ENCODE measurements around the gene ARHGEF4.

ARHGEF4 gene

DNA sequence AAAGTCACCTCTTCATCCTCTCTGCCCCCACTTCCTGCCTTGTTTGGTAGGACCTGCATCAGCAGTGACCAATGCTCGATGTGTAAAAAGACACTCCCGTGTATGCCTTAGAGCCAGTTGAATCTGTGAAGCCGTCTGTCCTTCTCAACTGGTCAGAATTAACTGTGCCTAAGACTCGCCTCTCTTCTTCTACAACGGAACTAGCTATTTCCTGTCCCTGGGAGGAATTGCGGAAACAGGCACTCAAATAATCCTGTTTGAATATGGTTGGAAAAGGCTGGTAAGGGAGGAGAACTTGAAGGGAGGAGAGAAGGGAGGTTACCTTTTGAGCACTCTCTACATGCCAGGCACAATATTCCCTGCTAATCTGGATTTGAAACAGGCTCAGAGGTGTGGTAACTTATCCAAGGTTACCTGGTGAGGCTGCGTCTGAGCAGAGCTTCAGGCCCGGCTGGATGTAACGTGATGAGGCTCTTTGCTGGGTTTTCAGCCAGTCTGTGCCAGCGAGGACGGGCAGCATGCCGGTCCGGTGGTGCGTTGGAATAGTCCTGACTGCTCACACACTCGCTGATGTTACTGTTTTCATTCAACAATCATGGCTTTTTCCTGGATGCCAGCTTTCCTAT is 129.5 kb downstream of the ARHGEF4 start:
- no peak overlapping the region for H3K4me3 ChIP-seq (replicated peaks; ENCODE audit: low read depth, low read length)
- TF ChIP-seq CTCF (IDR thresholded peaks at IDR 0.05; ENCODE audit: low read length, missing control alignments) = no peak
- no peak for DNase-seq (ENCODE audit: low read depth)

- DNase-seq (ENCODE audit: low read depth) = no peak
- no peak for TF ChIP-seq CTCF (IDR thresholded peaks at IDR 0.05; ENCODE audit: low read length, missing control alignments)
- H3K4me3 ChIP-seq (replicated peaks; ENCODE audit: low read depth, low read length) = no peak overlapping the region
These were observed 130.2 kb downstream of the ARHGEF4 start for GRCh38 chr2:130966775-130967490.

DNA sequence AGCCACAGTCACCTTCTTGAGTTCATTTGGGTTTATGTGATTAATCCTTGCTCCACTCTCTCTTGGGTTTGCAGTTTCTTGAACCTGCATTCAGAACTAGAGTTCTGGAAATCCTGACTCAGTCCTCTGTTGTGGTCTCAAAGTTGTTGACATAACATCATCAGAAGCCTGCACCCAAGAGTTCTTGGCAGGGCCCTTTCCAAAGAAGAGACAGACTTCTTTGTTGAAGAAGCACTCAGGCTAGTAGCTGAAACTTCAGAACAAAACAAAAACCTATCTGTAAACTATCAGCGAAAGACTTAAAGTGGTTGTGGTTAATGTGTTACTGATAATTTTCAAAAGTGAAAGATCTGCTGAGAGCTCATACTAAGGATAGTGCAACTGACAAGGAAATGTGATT is 135.7 kb downstream of the ARHGEF4 start:
- no peak overlapping the region for H3K4me3 ChIP-seq (replicated peaks; ENCODE audit: low read depth, low read length)
- no peak for DNase-seq (ENCODE audit: low read depth)
- TF ChIP-seq CTCF (IDR thresholded peaks at IDR 0.05; ENCODE audit: low read length, missing control alignments) = no peak

GRCh38 chr2:130975729-130976128 is 139.0 kb downstream of the ARHGEF4 start:
- no peak for TF ChIP-seq CTCF (IDR thresholded peaks at IDR 0.05; ENCODE audit: low read length, missing control alignments)
- DNase-seq (ENCODE audit: low read depth) = no peak
- H3K4me3 ChIP-seq (replicated peaks; ENCODE audit: low read depth, low read length) = no peak overlapping the region

GRCh38 chr2:130976591-130977237 is 140.0 kb downstream of the ARHGEF4 start:
- DNase-seq (ENCODE audit: low read depth) = no peak
- no peak overlapping the region for H3K4me3 ChIP-seq (replicated peaks; ENCODE audit: low read depth, low read length)
- TF ChIP-seq CTCF (IDR thresholded peaks at IDR 0.05; ENCODE audit: low read length, missing control alignments) = no peak

GRCh38 chr2:130977461-130978050 is 140.8 kb downstream of the ARHGEF4 start:
- no peak overlapping the region for H3K4me3 ChIP-seq (replicated peaks; ENCODE audit: low read depth, low read length)
- no peak for DNase-seq (ENCODE audit: low read depth)
- TF ChIP-seq CTCF (IDR thresholded peaks at IDR 0.05; ENCODE audit: low read length, missing control alignments) = no peak

Measured in fibroblast of pulmonary artery (primary cell).